SK-N-MC (cell line): ENCODE results near the gene GRM7.

Experiments
- DNase-seq: peaks from one replicate; pipeline ENCODE4 v3.0.0-alpha.2; 2011; ENCODE audit warnings: low read depth, low spot score
- H3K27ac ChIP-seq: fragments of 200-600 bp; sonication (generic); 2 replicates; pipeline ENCODE4 v1.5.1; 2016; ENCODE audit warnings: mixed run types
- H3K36me3 ChIP-seq: fragments of 200-600 bp; sonication (generic); 2 replicates; pipeline ENCODE4 v1.6.1; 2017; ENCODE audit warnings: antibody characterized with exemption, low read length, mixed read lengths; ENCODE audit not compliant: insufficient read depth
- H3K4me3 ChIP-seq: fragments of 200-600 bp; sonication (generic); 2 replicates; pipeline ENCODE4 v1.5.1; 2016
- H3K9ac ChIP-seq: fragments of 200-600 bp; sonication (generic); 2 replicates; pipeline ENCODE4 v1.8.0; 2017; ENCODE audit warnings: mixed run types, mixed read lengths; ENCODE audit not compliant: insufficient read length
- H3K9me3 ChIP-seq: fragments of 200-600 bp; sonication (generic); 2 replicates; pipeline ENCODE4 v1.6.1; 2017; ENCODE audit warnings: low read depth, mild to moderate bottlenecking, antibody characterized with exemption, low read length, moderate library complexity, mixed read lengths
- EZH2 ChIP-seq: fragments of 200-600 bp; sonication (generic); IDR thresholded peaks from one replicate; pipeline ENCODE4 v1.6.1; 2017; ENCODE audit warnings: antibody characterized with exemption
- FOXP2 ChIP-seq: optimal IDR thresholded peaks from 2 replicates; pipeline ENCODE3; 2011; ENCODE audit warnings: mild to moderate bottlenecking, moderate library complexity; ENCODE audit not compliant: insufficient read depth; ENCODE audit errors: extremely low read length, control extremely low read depth
- POLR2AphosphoS5 ChIP-seq: IDR thresholded peaks from 2 replicates; pipeline ENCODE4 v1.6.1; 2012; ENCODE audit warnings: mild to moderate bottlenecking, low read depth, low read length, borderline replicate concordance

Gene GRM7

DNA sequence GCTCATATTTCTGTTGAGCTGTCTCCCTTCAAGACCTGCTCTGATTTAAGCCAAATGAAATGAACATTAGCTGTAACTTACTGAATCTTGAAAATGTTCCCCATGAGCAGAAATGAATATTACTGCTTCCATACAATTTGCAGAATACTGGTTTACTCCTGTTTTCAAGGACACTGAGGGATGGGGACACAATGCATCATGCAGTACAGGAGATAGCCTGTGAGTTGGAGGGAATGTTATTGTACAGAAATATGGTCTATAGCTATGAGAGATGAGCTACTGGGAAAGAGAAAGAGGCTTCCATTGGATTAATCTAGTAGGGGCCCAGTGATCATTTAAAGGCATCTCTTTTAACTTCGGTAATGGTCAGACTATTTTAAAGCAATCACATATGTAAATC lies 798.2 kb downstream of the GRM7 start:
- Histone ChIP-seq H3K27ac (no peak overlapping the region), H3K36me3 (no peaks in the 10 kb centered on the region), H3K4me3 (no peak overlapping the region), H3K9me3 (no peaks in the 10 kb centered on the region), H3K9ac (no peak overlapping the region)
- TF ChIP-seq POLR2AphosphoS5, result no peak
- TF ChIP-seq EZH2, result no peak
- TF ChIP-seq FOXP2, result no peak
- no peak for DNase-seq

DNA sequence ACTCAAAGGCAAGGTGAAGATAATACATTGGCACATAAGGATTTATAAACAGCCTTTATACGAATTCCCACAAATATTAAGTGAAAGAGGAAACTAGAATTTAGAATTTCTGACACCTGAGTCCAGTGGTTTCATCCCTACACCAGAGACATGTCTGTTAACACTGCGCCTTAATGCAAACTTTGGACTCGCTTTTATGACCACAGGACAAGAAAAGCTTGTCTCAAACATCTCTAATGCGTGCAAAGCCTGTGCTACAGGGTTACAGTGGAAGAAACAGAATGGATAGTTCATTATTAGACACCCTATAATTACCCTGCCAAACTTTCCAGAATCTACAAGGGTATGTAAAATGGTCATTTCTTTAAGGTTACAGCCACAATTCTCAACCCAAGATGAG lies 802.9 kb downstream of the GRM7 start:
- Histone ChIP-seq H3K9me3 (no peaks in the 10 kb centered on the region), H3K4me3 (no peak overlapping the region), H3K36me3 (no peaks in the 10 kb centered on the region), H3K27ac (no peak overlapping the region), H3K9ac (no peak overlapping the region)
- no peak for TF ChIP-seq FOXP2
- no peak for TF ChIP-seq EZH2
- no peak for TF ChIP-seq POLR2AphosphoS5
- DNase-seq, result no peak

DNA sequence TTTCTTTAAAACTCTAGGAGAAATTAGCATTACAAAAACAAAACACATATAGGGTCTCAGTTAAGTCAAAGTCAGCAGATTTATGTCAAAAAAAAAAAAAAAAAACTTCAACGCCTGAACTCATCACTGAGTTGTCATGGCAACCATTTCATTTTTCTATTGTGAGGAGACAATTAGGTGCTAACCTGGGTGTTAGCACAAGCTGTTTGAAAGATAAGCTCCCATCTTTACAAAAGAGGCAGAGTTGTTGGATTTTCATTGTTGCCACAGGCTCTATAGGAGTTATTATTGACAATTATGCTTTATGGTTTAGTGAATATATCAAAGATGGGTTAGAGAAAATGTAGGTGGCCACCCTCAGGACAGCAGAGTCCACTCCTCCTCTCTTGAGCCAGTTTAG lies 806.9 kb downstream of the GRM7 start:
- Histone ChIP-seq H3K9ac (no peak overlapping the region), H3K36me3 (no peaks in the 10 kb centered on the region), H3K9me3 (no peaks in the 10 kb centered on the region), H3K4me3 (no peak overlapping the region), H3K27ac (no peak overlapping the region)
- DNase-seq, result no peak
- no peak for TF ChIP-seq POLR2AphosphoS5
- no peak for TF ChIP-seq EZH2
- TF ChIP-seq FOXP2, result no peak

- DNase-seq, result no peak
- TF ChIP-seq EZH2 (no peak), POLR2AphosphoS5 (no peak), FOXP2 (no peak)
- no peaks in the 10 kb centered on the region for H3K9me3 ChIP-seq
These were observed 808.7 kb downstream of the GRM7 start for GRCh38 chr3:7669641-7670040.

GRCh38 chr3:7678521-7678920 lies 817.6 kb downstream of the GRM7 start:
- H3K36me3 ChIP-seq, result no peaks in the 10 kb centered on the region
- no peak overlapping the region for H3K27ac ChIP-seq
- no peak overlapping the region for H3K4me3 ChIP-seq
- H3K9ac ChIP-seq, result no peak overlapping the region
- H3K9me3 ChIP-seq, result no peaks in the 10 kb centered on the region
- no peak for TF ChIP-seq FOXP2
- TF ChIP-seq POLR2AphosphoS5, result no peak
- TF ChIP-seq EZH2, result no peak
- no peak for DNase-seq

More at GRCh38 chr3:7669641-7670040, 808.7 kb downstream of the GRM7 start:
- H3K9ac ChIP-seq, result no peak overlapping the region
- no peak overlapping the region for H3K4me3 ChIP-seq
- no peak overlapping the region for H3K27ac ChIP-seq
- H3K36me3 ChIP-seq, result no peaks in the 10 kb centered on the region

GRCh38 chr3:7682822-7683229 lies 821.9 kb downstream of the GRM7 start:
- Histone ChIP-seq H3K4me3 (no peak overlapping the region), H3K9me3 (no peaks in the 10 kb centered on the region), H3K27ac (peak overlapping the region; percentile 42; the same call in 1 of the 2 replicates), H3K9ac (no peak overlapping the region), H3K36me3 (no peaks in the 10 kb centered on the region)
- TF ChIP-seq EZH2 (no peak), POLR2AphosphoS5 (no peak), FOXP2 (no peak)
- DNase-seq, result peak; percentile 14

- TF ChIP-seq EZH2 (no peak), POLR2AphosphoS5 (no peak), FOXP2 (no peak)
- no peak overlapping the region for H3K27ac ChIP-seq
- no peak overlapping the region for H3K9ac ChIP-seq
These were observed 822.5 kb downstream of the GRM7 start for GRCh38 chr3:7683426-7683825.

DNA sequence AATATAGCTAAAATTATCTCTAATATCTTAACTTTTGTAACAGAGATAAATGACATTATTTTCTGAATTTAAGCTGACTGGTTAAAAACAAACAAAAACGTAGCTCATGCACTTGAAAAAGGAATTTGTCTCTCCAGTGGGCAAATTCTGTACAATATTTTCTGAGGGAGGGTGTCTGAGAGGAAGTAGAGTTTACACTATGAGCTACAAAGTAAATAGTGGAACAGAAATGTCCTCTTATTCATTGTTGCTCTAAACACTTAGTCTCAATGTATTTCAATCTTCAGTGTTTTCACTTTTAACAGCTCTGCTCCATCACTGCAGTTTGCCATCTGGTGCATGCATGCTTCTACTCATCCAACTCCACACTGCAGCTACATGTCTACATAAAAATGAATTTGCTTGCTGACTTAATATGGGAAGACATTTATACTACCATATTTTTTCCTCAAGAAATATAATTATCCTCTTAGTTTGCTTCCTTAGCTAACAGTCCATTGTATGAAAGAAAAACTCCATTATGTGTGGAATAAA lies 823.3 kb downstream of the GRM7 start:
- no peaks in the 10 kb centered on the region for H3K9me3 ChIP-seq

More at GRCh38 chr3:7683426-7683825, 822.5 kb downstream of the GRM7 start:
- Histone ChIP-seq H3K9me3 (no peaks in the 10 kb centered on the region), H3K4me3 (no peak overlapping the region), H3K36me3 (no peaks in the 10 kb centered on the region)
- DNase-seq, result no peak

GRCh38 chr3:7687428-7688147 lies 826.7 kb downstream of the GRM7 start:
- Histone ChIP-seq H3K4me3 (no peak overlapping the region), H3K36me3 (no peaks in the 10 kb centered on the region), H3K27ac (no peak overlapping the region), H3K9ac (no peak overlapping the region), H3K9me3 (no peaks in the 10 kb centered on the region)
- no peak for DNase-seq
- no peak for TF ChIP-seq FOXP2
- no peak for TF ChIP-seq EZH2
- no peak for TF ChIP-seq POLR2AphosphoS5

More for the DNA sequence above, 823.3 kb downstream of the GRM7 start:
- H3K27ac ChIP-seq, result no peak overlapping the region
- DNase-seq, result no peak
- TF ChIP-seq POLR2AphosphoS5, result no peak
- no peak for TF ChIP-seq FOXP2
- no peak for TF ChIP-seq EZH2
- H3K9ac ChIP-seq, result no peak overlapping the region
- no peak overlapping the region for H3K4me3 ChIP-seq
- H3K36me3 ChIP-seq, result no peaks in the 10 kb centered on the region
